Activated CD4-positive, CD25-positive, alpha-beta regulatory T cell treated with anti-CD3 and anti-CD28 coated beads, Interleukin-2, amount 50 U/mL, for 24 hours (primary cell): Measurements from ENCODE around the gene GOPC.

Source experiments
- ATAC-seq, 2 donors: fragments of 150-1000 bp; cut with Tn5 transposase; one replicate each; pipeline ENCODE4 v1.10.0; 2021; ENCODE audit warnings: mild to moderate bottlenecking in 1 of 2, moderate library complexity in 1 of 2

GOPC gene

GRCh38 chr6:117513778-117514365, 88.4 kb downstream of the GOPC start:
- ATAC-seq = no peak

GRCh38 chr6:117512987-117513573, 89.2 kb downstream of the GOPC start:
- ATAC-seq = no peak

GRCh38 chr6:117512056-117512828, 90.1 kb downstream of the GOPC start:
- no peak for ATAC-seq
